ENCODE measurements around the gene NSDHL.

Gene NSDHL

DNA sequence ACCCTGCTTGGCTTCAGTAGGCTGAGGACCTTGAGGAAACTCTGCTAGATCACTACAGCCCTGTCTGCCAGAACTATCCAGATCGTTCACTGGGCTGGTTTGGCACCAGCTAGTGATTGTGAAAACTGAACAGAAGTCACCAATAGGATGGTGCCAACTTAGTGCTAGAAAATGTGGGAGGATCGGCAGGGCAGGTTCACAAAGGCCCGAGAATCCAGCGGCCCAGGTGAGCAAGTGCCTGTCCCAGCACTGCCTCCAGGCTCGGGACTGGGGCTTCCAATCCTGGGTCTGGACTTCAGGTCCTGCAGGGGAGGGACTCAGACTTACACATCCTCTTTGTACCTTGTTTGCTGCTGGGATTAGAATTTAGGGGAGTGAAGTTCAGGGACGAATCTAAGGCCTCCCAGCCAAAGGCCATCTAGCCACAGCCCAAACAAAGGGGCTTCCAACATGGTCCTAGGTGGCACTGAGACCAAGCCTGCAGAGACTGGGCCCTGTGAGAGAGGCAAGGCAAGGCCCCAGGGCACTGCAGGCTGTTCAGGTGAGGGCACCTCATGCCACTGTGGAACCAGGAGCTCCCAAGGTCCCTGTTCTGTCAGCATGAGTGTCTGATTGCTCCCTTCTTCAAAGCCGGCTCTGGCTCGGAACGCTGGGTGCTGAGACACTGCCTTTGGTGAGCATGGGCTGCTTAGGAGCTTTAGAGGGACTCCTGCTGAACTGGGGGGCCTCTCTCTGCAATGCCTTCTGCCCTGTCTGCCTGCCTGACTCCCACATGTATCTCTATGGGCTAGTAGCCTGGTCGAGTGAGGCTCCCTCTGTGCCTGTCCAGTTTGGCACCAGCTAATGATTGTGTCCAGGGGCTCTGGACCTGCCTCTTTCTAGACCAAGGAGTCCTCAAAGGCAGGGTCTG, 46.3 kb downstream of the NSDHL start:
- Histone ChIP-seq H3K27me3 (ENCODE audit: control insufficient read depth, insufficient read depth, low read length) (no peaks in the 10 kb centered on the region), H3K27ac (ENCODE audit: low read length) (no peak overlapping the region), H3K4me1 (ENCODE audit: control insufficient read depth, low read depth, low read length) (no peaks in the 10 kb centered on the region), H3K9ac (ENCODE audit: low read length) (no peak overlapping the region), H3K4me3 (ENCODE audit: low read length) (no peak overlapping the region), H3K36me3 (ENCODE audit: control insufficient read depth, low read depth, low read length) (no peaks in the 10 kb centered on the region), H3K9me3 (ENCODE audit: control insufficient read depth, low read depth, low read length) (peaks cover 10% of the 10 kb centered on the region)

DNA sequence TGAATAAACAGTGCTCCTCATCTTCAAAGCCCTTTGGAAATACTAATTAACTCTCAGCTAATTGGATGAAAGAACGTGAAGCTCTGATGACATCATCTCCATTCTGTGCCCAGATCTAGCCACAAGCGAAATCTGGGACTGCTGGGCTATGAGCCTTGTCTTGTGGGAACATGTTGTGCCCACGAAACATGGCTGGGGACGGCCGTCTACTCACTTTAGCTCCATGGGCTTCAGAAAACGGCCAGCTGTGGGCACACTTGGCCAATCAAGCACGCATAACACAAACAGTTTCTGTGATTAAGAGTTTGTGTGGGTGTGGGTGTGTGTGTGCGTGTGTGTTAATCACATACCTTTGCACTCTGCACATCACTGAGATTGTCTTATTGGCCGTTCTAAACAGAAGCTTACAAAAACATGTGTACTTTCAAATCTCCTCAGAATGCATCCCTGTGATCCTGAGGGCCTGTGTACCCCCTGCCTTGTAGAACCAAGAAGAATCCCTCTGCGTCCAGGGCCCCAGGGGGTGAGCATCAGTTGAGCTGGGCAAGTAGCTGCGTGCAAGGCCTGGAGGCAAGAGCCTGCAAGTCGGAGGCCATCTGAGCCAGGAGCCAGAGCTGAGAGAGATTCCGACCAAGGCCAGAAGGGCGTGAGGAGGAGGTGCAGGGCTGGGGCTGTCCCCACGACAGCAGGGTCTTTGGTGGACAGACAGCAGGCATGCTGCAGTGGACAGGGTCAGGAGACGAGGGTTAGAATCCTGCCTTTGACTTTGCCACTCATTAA, 48.3 kb downstream of the NSDHL start:
- Histone ChIP-seq H3K9me3 (ENCODE audit: control insufficient read depth, low read depth, low read length) (peaks cover 10% of the 10 kb centered on the region), H3K4me3 (ENCODE audit: low read length) (no peak overlapping the region), H3K4me1 (ENCODE audit: control insufficient read depth, low read depth, low read length) (no peaks in the 10 kb centered on the region), H3K9ac (ENCODE audit: low read length) (no peak overlapping the region), H3K36me3 (ENCODE audit: control insufficient read depth, low read depth, low read length) (no peaks in the 10 kb centered on the region), H3K27me3 (ENCODE audit: control insufficient read depth, insufficient read depth, low read length) (no peaks in the 10 kb centered on the region), H3K27ac (ENCODE audit: low read length) (no peak overlapping the region)

DNA sequence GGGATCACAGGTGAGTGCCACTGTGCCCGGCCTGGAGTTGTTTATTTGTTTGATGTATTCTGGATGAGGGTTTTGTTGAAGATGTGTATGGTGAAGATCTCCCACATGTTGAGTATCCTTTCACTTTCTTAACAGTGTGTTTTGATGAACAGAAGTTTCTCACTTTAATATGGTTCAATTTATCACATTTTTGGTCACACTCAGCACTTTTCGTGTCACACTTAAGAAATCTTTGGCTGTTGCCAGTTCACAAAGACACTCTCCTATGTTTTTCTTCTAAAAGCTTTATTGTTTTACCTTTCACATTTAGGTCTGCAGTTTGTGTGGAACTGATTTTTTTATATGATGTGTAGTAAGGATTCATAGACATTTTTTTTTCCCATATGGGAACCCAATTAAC, 50.4 kb downstream of the NSDHL start:
- Histone ChIP-seq H3K9me3 (ENCODE audit: control insufficient read depth, low read depth, low read length) (peaks cover 4% of the 10 kb centered on the region), H3K4me3 (ENCODE audit: low read length) (no peak overlapping the region), H3K36me3 (ENCODE audit: control insufficient read depth, low read depth, low read length) (no peaks in the 10 kb centered on the region), H3K9ac (ENCODE audit: low read length) (no peak overlapping the region), H3K27me3 (ENCODE audit: control insufficient read depth, insufficient read depth, low read length) (no peaks in the 10 kb centered on the region), H3K4me1 (ENCODE audit: control insufficient read depth, low read depth, low read length) (no peaks in the 10 kb centered on the region), H3K27ac (ENCODE audit: low read length) (no peak overlapping the region)

DNA sequence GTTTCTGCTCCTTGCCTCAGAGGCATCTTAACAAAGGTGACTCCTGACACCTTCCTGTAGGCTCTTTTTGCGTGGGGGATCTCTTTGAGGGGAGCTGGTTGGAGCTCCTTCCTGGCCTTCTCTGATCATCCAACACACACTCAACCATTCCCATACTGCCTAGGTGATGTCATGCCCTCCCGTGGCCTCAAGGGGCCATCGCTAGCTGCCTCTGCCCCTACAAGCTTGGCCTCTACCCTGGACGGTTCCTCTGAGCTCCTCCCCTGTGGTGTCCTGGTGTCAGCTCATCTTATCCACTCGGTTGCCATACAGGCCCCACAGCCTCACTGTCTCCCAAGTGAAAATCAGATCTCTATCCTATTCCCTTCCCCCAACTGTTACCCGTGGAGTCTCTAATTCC, 53.3 kb downstream of the NSDHL start:
- Histone ChIP-seq H3K36me3 (ENCODE audit: control insufficient read depth, low read depth, low read length) (no peaks in the 10 kb centered on the region), H3K27me3 (ENCODE audit: control insufficient read depth, insufficient read depth, low read length) (no peaks in the 10 kb centered on the region), H3K27ac (ENCODE audit: low read length) (no peak overlapping the region), H3K9me3 (ENCODE audit: control insufficient read depth, low read depth, low read length) (no peaks in the 10 kb centered on the region), H3K4me3 (ENCODE audit: low read length) (no peak overlapping the region), H3K4me1 (ENCODE audit: control insufficient read depth, low read depth, low read length) (peaks cover 4% of the 10 kb centered on the region), H3K9ac (ENCODE audit: low read length) (no peak overlapping the region)

DNA sequence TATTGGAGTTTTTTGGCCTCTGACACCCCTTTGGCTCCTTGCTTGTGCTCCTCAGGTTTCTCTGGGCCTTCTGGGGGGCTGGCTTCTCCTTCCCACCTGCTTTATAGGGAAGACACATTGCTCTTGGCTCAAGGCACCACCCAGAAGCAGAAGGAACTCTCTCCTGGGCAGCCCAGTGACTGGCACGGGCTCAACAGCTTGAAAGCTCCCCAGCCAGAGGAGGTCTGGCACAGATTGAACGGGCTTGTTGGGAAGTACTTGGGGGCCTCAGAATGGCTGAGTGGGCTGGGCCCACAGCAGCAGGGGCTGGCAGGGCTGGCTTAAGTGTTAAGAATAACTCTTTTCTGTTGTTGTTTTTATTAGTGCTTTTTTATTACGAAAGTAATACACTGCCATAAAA, 55.9 kb downstream of the NSDHL start:
- Histone ChIP-seq H3K27me3 (ENCODE audit: control insufficient read depth, insufficient read depth, low read length) (no peaks in the 10 kb centered on the region), H3K9ac (ENCODE audit: low read length) (no peak overlapping the region), H3K4me1 (ENCODE audit: control insufficient read depth, low read depth, low read length) (peaks cover 8% of the 10 kb centered on the region)

DNA sequence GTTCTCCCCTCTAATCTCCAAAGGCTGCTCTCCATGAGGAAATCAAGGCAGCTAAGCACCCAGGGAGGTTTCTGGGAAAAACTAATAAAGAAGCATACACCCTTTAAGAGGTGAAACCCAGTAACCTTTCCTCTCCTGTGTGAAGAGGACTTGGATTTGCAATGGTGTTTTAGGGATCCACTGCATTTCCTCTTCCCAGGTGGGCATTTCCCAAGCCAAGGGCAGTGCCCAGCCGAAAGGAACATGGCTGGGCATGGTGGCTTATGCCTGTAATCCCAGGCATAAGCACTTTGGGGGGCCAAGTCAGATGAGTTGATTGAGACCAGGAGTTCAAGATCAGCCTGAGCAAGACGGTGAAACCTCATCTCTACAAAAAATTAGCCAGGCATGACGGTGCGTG, 61.6 kb downstream of the NSDHL start:
- Histone ChIP-seq H3K27me3 (ENCODE audit: control insufficient read depth, insufficient read depth, low read length) (peaks cover 5% of the 10 kb centered on the region), H3K9me3 (ENCODE audit: control insufficient read depth, low read depth, low read length) (peaks cover 7% of the 10 kb centered on the region), H3K27ac (ENCODE audit: low read length) (no peak overlapping the region), H3K9ac (ENCODE audit: low read length) (no peak overlapping the region), H3K4me3 (ENCODE audit: low read length) (no peak overlapping the region), H3K36me3 (ENCODE audit: control insufficient read depth, low read depth, low read length) (no peaks in the 10 kb centered on the region), H3K4me1 (ENCODE audit: control insufficient read depth, low read depth, low read length) (peaks cover 16% of the 10 kb centered on the region)

More for the DNA sequence above, 55.9 kb downstream of the NSDHL start:
- Histone ChIP-seq H3K36me3 (ENCODE audit: control insufficient read depth, low read depth, low read length) (no peaks in the 10 kb centered on the region), H3K9me3 (ENCODE audit: control insufficient read depth, low read depth, low read length) (no peaks in the 10 kb centered on the region), H3K4me3 (ENCODE audit: low read length) (no peak overlapping the region), H3K27ac (ENCODE audit: low read length) (no peak overlapping the region)

DNA sequence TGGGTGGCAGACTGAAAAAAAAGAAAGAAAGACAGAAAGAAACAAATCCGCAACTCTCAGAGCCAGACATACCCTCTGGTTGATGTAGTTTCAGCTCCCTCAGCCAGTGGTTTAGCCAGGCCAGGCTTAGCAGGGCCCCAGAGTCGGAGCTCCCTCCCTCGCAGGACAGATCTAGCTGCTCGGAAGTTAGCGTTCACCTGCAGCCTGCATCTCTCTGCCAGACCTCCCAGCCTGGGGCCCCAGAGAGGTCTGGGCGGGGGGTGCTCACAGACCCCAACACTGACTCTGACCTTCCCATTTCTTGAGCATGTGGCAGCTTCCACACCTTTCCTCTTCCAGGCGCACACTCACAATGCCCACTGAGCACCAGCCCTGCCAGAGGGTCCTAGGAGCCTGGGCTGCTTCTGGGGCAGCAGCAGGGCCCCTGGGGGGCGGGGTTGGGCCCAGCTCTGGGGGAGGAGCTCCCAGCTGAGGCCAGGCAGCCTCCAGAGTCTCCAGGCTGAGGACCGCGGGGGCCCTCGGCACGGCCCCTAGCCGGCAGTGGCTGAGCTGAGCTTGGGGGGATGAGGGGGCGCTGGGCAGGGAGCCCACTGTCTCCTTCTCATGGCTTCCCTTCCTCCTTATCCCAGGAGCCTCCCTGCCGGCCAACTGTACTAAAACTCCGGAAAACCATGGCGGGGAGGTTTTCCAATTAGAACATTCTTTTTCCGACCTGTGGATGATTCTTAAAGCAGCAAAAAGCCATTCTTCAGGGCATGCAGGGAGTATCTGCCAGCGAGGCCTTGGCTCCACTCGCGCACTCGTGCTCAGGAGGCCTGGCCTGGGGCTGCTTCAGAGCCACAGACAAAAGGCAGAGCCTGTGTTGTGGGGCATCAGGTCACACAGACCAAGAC, 62.4 kb downstream of the NSDHL start:
- no peak overlapping the region for H3K27ac ChIP-seq (ENCODE audit: low read length)
- peaks cover 14% of the 10 kb centered on the region for H3K4me1 ChIP-seq (ENCODE audit: control insufficient read depth, low read depth, low read length)
- no peak overlapping the region for H3K4me3 ChIP-seq (ENCODE audit: low read length)
- no peaks in the 10 kb centered on the region for H3K36me3 ChIP-seq (ENCODE audit: control insufficient read depth, low read depth, low read length)
- H3K9me3 ChIP-seq (ENCODE audit: control insufficient read depth, low read depth, low read length) = peaks cover 7% of the 10 kb centered on the region
- peaks cover 5% of the 10 kb centered on the region for H3K27me3 ChIP-seq (ENCODE audit: control insufficient read depth, insufficient read depth, low read length)
- H3K9ac ChIP-seq (ENCODE audit: low read length) = no peak overlapping the region

DNA sequence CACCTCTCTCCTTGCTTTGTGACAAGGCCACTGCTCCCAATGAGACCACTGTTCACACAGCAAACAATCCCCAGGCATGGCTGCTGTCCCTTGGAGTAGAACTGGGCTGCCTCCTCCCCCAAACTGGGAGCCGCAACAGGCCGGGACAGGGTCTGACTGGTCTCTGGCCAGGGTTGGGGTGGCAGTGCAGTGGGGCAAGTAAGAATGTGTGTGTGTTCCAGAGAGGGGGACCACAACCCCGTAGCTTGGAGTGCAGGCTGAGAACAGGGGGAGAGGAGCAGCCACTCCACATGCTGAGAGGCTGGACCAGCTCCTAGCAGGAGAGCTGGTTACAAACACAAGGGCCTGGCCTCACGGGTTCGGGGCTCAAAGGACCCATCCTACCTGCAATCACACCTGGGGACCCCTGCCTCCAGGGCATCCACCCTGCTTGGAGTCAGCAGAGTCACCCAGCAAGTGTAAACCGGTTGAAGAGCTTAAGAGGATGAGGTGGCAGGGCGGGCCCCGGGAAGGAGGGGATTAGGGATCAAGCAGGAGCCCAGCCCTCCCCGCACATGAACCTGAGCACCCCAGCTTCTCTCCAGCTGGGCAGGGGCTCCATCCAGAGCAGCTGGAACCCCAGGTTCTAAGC, 63.2 kb downstream of the NSDHL start:
- H3K4me3 ChIP-seq (ENCODE audit: low read length) = no peak overlapping the region
- no peak overlapping the region for H3K9ac ChIP-seq (ENCODE audit: low read length)
- no peaks in the 10 kb centered on the region for H3K36me3 ChIP-seq (ENCODE audit: control insufficient read depth, low read depth, low read length)
- no peak overlapping the region for H3K27ac ChIP-seq (ENCODE audit: low read length)
- peaks cover 11% of the 10 kb centered on the region for H3K4me1 ChIP-seq (ENCODE audit: control insufficient read depth, low read depth, low read length)
- H3K27me3 ChIP-seq (ENCODE audit: control insufficient read depth, insufficient read depth, low read length) = peaks cover 5% of the 10 kb centered on the region
- H3K9me3 ChIP-seq (ENCODE audit: control insufficient read depth, low read depth, low read length) = peaks cover 7% of the 10 kb centered on the region

DNA sequence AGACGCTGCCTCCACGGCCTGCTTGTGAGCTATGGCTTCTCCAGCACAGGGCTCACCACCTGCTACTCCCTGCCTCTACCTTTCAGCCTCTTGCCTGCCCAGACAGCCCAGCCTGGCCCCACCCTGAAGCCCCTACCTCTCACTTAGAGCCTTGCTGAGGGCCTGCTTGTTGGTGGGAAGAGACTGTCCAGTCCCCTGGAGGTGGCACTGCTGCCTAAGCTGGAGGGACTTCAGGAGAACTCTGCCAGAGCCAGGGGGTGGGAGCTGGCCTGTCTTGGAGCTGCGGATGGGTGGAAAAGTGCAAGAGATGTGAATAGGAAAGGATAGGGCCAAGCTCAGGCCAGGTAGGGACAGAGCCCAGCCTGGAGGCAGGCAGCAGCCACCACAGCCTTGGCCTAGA, 64.3 kb downstream of the NSDHL start:
- no peak overlapping the region for H3K4me3 ChIP-seq (ENCODE audit: low read length)
- H3K27me3 ChIP-seq (ENCODE audit: control insufficient read depth, insufficient read depth, low read length) = peaks cover 5% of the 10 kb centered on the region
- H3K9ac ChIP-seq (ENCODE audit: low read length) = no peak overlapping the region
- no peak overlapping the region for H3K27ac ChIP-seq (ENCODE audit: low read length)
- peaks cover 8% of the 10 kb centered on the region for H3K4me1 ChIP-seq (ENCODE audit: control insufficient read depth, low read depth, low read length)
- no peaks in the 10 kb centered on the region for H3K36me3 ChIP-seq (ENCODE audit: control insufficient read depth, low read depth, low read length)
- H3K9me3 ChIP-seq (ENCODE audit: control insufficient read depth, low read depth, low read length) = peaks cover 7% of the 10 kb centered on the region

DNA sequence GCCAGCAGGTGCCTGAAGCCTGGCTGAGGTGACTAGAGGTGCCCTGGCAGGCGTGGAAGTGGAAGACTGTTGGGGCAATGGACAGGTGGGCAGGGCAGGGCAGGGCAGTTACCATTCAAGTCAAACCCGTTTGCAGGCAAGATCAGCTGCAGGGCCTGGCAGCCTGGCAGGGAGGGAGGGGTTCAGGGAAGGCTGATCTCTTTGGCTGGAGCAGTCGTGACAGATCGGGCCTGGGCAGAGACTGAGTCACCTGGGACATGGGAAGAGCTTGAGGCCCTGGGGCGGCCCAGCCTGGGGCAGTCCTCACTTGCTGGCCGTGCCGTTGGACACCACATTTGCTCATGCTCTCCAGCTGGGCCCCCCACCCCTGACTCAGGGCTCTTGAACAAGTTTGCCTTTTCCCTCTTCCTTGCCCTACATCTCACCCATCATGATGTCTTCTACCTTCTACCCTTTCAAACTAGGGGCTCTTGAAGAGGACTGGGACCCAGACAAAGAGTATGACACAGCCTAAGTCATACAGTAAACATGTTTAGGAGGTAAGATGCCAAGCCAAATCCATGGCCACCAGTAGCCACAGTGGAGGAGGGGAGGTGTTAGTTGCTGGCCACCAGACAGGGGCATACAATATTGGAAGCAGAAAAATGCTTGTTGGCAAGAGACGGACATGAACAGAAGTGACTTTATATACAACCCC, 65.0 kb downstream of the NSDHL start:
- no peak overlapping the region for H3K4me3 ChIP-seq (ENCODE audit: low read length)
- peaks cover 8% of the 10 kb centered on the region for H3K4me1 ChIP-seq (ENCODE audit: control insufficient read depth, low read depth, low read length)
- peaks cover 5% of the 10 kb centered on the region for H3K27me3 ChIP-seq (ENCODE audit: control insufficient read depth, insufficient read depth, low read length)
- no peak overlapping the region for H3K27ac ChIP-seq (ENCODE audit: low read length)
- no peaks in the 10 kb centered on the region for H3K36me3 ChIP-seq (ENCODE audit: control insufficient read depth, low read depth, low read length)
- peaks cover 7% of the 10 kb centered on the region for H3K9me3 ChIP-seq (ENCODE audit: control insufficient read depth, low read depth, low read length)
- no peak overlapping the region for H3K9ac ChIP-seq (ENCODE audit: low read length)
